SU-DHL-6 (cell line): ENCODE data around the gene DEGS2.

Source experiments
- CTCF ChIP-seq: fragments of 200-600 bp; sonication (generic); IDR thresholded peaks from one replicate; pipeline ENCODE4 v1.5.1; 2017; ENCODE audit warnings: antibody characterized with exemption, mild to moderate bottlenecking, low read length, moderate library complexity; ENCODE audit not compliant: insufficient read depth, poor library complexity, severe bottlenecking
- EZH2phosphoT487 ChIP-seq: fragments of 200-600 bp; sonication (generic), shearing (Covaris generic); conservative IDR thresholded peaks from 2 replicates; pipeline ENCODE4 v1.6.1; 2018; ENCODE audit warnings: mild to moderate bottlenecking, antibody characterized with exemption, low read length, moderate library complexity, mixed read lengths

GRCh38 chr14:100150932-100151587 lies 8.4 kb downstream of the DEGS2 start:
- TF ChIP-seq CTCF (no peak), EZH2phosphoT487 (no peak)
